ENCODE results near the gene EGFL7.

The EGFL7 gene

DNA sequence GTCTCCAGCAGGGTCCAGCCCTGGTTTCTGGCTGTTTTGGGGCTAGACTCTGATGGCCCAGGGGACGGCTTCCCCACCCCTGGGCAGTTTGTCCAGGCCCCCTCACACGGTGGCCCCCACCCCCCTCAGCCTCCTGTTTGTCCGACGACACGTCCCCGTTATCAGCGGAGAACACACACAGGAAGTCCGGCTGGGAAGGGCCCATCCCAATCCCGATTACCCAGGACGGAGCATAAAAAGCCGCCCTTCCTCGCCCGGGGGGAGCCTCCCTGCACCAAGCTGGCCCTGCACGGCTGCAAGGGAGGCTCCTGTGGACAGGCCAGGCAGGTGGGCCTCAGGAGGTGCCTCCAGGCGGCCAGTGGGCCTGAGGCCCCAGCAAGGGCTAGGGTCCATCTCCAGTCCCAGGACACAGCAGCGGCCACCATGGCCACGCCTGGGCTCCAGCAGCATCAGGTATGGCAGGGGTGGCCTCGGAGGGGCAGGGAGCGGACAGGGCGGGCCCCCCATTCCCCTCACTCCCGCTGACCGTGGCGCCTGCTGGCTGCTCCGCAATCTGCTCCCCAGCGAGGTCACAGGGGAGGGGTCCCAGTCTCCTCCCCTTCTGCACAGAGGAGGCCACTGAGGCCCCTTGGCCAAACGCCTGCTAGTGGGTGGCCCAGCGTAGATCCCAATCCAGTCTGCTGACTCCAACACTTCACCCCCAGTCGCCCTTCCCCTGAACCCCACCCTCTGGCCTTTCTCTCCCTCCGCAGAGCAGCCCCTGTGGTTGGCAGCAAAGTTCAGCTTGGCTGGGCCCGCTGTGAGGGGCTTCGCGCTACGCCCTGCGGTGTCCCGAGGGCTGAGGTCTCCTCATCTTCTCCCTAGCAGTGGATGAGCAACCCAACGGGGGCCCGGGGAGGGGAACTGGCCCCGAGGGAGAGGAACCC lies at the start of gene EGFL7:
Gene EGFL7, plus strand, starts transcription at position 261 of the 926 bp plus-strand sequence. CDS start 5,367 bp downstream, outside the sequence.
- DNase-seq (ENCODE audit: low read depth in 2 of 2): no peak

DNA sequence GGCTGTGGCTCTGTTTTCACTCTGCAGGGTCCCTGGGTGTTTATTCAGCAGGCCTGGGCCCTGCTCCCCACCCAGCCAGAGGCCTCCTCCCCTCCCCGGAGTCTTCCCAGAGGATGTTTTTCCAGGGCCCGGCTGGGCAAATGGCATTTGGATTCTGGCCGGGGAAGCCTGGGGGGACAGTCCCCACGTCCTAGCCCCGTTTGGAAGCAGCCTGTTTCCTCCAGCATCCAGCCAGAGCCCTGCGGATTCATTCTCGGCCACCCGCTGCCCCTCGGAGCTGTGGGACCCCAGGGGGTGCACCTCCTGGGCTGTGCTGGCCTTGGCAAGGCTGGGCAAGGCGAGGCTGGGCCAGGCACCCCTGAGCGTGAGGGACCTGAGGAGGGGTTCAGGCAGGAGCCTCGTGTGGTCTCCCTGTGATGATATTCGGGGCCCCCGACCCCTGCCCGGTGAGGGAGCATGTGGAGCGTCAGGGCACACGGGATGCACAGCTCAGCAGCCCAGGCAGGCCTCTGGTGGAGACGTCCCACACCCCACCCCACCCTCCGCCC lies 48.8 kb upstream of the EGFL7 start:
- DNase-seq (ENCODE audit: low read depth in 2 of 2): no peak

DNA sequence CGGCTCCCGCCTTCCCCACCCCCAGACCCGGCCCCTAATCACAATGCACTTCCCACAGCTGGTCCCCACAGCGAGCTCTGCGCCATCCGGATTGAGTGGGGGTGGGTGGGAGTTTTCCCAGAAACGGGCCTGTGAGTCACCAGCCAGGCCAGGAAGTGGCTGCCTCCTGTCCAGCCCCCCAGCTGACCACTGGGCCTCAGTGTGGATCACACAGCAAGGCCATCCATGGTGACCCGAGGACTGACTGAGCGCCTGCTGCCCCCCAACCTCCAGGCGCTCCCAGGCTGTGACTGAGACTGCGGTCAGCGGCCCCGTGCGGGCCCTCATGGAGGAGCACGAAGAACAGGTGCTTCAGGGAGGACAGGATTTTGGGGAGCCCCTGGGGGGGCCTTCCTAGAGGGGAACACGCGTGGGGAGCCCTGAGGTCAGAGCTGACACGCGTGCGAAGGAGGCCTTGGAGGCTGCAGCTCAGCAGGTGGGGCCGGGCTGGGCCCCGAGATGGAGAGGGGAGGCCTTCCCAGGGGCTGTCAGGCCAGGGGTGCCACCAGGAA lies 48.3 kb upstream of the EGFL7 start:
- no peak for DNase-seq (ENCODE audit: low read depth in 2 of 2)

DNA sequence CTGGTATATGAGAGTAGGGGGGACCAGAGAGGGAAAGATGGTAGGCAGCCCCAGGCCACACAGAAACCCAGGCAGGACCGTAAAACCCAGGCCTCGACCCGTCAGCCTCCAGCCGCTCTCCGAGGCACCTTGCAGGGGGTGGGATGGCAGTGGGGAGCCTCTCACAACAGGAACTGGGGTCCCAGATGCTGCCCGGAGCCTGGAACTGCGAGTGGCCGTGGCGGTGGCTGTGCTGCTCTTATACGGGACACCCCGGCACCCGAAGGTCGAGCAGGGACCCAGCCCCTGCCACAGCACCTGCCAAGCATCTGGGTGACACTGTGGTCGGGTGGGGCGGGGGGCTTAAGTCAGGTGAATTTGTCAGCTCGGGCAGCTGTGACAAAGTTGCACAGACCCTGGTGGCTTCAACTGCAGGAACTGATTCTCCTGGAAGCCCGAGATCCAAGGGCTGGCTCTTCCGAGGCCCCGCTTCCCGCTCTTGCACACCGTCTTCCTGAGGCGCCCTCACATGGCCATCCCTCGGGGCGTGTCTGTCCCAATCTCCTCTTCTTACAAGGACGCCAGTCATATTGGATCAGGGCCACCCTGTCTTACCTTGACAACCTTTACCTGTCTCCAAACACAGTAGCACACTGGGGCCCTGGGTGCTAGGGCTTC lies 47.6 kb upstream of the EGFL7 start:
- no peak for DNase-seq (ENCODE audit: low read depth in 2 of 2)

DNA sequence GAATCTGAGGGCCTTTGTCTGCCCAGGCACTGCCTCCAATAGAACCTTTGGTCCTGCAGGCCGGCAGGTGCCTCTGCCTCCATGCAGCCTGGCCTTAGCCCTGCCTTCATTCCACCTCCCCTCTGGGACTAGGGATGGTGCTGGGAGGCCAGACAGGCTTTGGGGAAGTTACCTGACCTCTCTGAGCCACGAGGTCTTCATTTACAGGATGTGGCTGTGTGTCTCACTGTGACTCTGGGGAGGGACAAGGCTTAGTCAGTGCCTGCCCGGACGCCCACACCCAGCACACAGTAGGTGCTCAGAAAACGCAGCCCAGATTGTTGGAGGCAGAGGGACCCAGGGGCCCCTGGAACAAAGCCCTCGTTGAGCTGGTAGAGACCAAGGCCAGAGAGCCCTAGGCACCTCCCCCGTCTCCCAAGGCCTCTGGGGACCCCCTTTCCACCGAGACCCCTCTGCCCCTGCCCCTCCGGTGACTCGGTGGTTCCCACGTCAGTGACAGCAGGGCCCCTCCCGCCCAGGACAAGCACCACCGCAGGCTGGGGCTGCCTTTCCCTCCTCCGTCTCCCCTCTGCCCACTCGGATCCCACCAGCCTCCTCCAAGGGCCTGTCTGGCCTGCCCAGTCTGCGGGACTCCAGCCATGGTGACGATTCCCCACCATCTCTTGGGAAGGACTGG lies 46.9 kb upstream of the EGFL7 start:
- no peak for DNase-seq (ENCODE audit: low read depth in 2 of 2)

DNA sequence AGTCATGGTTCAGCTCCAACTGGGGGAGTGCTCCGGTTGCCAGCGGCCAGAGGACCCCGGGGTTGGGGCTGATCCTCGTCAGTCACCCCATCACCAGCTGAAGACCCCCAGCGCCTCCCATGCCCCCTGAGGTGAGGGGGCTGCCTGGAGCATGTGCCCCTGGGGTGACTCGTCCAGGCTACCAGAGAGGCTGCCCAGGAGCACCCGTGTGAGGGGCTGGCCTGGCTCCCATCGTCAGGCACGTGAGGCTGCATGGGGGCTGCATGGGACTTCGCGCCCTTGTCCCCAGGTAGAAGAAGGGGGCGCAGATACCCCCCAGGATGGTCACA lies 46.4 kb upstream of the EGFL7 start:
- no peak for DNase-seq (ENCODE audit: low read depth in 2 of 2)

DNA sequence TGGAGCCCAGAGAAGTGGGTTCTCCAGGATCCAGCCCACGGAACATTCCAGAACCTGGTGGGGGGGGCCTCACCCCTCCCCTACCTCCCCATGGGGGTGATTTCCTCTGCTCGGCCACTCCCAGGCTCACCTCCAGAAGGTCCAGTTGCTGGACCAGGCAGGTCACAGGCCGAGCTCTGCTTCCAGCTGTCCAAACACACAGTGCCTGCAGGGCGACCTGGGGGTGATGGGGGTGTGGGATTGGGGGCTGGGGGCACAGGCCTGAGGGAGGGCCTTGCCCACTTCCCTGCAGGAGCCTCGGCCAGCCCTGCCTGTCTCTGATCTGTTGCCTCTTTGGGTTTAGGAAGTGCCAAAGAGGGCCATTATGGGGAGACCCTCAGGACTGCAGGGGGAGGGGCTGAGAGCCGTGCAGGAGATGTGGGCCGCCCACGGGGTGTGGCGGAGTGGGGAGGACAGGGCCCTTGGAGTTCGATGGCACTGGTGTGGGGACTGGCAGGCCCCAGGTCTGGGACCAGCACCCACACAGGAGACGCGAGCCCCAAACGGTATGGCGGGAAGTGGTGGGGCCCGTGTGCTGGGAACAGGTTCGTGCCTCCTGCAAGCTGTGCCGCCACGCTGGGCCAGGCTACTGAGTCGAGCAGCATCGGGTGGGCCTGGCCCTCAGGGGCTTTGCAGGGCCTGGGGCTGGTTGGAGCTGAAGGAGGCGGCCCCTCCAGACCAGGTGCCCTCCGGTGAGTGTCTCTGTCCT lies 45.6 kb upstream of the EGFL7 start:
- DNase-seq (ENCODE audit: low read depth in 2 of 2): no peak

DNA sequence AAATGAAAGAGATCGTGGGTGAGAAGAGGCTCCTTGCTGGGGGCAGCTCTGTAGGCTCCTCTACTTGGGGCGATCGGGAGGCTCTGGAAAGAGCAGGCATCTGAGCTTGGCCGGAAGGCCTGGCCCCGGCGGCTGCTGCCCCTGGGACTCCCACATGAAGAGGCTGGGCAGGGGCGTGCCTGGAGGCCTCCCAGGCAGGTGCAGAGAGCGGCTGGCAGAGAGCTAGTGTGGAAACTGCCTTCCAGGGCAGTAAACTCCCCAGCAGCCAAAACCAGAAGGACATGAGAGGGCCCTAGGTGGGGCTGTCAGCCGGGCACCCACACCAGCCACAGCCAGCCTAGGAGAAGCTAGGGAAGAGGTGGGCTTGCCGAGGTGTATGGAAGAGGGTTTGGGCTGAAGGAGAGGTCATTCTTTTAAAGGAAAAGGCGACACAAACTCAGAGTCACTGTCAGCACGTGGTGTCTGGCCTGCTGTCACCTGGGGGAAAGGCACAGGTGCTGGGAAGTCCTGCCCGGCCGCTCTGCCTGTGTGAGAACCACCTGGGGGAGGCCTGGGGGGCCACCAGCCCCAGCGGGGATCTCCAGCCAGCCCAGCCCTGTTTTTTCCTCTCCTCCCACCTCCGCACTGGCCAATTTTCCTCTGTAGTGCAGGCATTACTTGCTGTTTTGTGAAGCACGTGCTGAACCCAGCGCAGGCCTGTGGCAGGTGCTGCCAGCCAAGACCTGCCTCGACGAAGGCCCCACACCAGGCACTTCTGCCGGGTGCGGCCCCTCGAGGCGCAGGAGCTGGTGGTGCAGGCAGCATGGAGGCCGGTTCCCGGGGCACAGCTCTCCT lies 44.8 kb upstream of the EGFL7 start:
- no peak for DNase-seq (ENCODE audit: low read depth in 2 of 2)

DNA sequence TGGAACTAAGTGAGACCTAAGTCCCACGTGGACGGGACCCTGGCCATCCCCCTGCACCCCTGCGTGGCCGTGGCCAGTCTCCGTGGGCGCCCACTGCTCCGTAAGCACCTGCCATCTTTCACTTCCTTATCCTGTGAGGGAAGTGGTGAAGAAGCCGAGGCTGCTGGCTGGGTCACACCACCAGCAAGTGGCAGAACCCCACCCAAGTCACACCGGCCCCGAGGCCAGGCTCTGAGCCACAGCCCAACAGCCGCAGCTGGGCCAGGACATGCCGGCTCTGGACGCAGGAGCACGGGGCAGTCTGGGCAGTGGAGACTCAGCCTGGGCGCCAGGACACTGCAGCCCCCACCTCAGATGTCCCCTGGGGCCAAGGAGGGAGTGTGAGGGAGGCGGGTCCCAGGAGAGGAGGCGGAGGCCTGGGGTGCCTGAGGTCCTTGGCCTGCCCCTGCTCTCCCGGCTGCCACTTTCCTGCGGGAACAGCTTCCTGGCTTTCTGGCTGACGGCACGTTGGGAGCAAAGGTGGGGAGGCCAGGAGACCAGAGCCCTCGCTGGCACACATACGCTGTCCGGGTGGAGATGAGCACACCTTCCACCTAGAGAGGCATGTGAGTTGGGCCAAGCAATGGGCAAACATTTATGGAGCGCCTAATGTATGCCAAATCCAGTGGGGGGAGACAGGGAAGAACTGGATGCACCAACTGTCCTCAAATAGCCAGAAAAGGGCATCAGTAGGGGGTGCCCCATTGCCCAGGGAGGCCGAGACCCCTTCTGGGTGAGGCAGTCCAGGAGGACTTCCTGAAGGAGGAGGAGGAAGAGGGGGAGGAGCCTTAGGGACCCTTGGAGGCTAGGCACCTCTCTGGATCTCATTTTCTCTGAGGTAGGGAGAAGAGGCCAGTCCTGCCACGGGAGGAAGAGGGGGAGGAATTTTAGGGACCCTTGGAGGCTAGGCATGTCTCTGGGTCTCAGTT lies 43.9 kb upstream of the EGFL7 start:
- no peak for DNase-seq (ENCODE audit: low read depth in 2 of 2)

DNA sequence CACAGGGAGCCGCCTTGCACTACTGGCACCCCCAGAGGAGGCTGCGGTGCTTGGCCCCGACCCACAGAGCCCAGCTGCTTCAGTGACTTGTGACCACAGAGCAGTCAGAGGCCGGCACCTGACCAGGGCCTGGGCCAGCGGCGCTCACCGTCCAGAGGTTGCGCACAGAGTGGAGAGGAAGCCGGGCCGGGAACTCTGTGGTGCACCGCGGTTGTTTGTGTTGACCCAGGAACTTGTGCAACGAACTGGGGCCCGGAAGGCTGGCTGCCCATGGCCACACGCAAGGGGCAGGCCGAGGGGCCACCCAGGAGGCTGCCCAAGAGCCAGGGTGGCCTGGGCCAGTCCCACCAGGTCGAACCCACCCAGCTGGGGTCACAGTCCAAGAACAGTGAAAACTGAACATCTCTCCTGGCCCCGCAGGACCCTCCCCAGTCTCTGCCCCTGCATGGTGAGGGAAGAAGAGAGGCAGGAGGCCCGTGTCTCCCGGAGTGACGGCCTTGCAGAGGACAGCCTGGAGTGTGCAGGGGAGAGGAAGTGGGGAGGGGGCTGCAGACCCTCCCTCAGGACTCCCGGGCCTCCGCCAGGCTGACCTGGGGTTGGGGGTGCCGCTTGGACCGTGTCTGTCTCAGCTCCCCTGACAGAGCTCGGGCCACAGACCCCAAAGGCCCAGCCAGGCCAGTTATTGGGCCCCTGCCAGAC lies 42.8 kb upstream of the EGFL7 start:
- no peak for DNase-seq (ENCODE audit: low read depth in 2 of 2)

DNA sequence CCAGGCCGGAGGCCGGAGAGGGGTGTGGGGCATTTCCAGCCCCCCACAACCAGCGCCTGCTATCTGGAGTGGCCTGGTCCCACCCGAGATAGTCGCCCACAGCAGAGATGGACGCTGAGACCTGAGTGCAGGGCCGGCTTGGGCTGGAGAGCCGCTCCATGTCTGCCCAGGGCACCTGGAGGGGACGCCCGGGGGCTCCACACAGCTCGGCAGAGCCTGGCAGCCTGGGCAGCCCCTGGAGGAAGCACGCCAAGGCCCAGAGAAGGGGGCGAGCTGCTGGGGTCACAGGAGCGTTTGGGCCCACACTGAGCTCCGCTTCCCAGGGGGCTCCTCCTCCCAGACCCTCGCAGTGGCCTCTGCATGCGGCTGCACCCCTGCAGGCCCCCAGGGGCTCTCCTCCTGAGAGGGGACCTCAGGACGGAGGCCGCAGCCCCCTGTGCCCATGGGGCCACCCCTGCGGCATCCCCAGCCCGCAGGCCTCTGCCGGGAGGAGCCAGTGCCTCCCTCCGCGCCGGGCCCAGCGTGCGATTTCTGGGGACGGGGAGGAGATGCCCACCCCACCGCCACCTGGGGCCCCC lies 42.2 kb upstream of the EGFL7 start:
- DNase-seq (ENCODE audit: low read depth in 2 of 2): no peak

DNA sequence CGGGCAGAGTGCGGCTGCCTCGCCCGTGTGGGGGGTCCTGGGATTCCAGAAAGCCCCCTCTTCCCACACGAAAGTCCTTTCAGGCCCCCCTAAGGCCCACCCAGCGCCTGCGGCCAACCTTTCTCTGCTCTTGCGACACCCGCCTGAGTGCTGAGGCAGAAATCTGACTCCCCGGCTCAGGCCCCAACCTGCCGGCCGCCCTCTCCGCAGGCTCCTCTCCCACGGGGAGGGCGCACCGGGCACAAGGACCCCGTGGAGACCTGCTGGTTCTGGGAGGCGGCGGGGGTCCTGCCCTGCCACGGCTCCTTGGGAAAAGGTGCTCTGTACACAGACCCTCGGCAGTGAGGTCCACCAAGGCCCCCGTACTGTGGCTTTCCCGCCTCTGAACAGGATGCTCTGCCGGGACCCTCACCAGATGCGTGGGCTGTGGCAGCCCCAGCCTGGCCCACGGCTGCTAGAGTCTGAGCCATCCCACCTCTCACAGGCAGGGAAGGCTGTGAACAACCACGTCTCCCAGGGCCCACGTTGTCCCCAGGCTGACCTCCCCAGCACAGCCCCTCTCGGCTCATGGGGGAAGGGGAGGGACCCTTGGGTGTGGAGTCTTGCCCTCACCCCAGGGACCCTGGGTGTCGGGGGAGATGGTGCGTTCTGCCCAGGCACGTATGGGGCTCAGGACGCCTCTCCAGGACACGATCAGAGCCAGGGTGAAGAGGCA lies 41.5 kb upstream of the EGFL7 start:
- no peak for DNase-seq (ENCODE audit: low read depth in 2 of 2)

DNA sequence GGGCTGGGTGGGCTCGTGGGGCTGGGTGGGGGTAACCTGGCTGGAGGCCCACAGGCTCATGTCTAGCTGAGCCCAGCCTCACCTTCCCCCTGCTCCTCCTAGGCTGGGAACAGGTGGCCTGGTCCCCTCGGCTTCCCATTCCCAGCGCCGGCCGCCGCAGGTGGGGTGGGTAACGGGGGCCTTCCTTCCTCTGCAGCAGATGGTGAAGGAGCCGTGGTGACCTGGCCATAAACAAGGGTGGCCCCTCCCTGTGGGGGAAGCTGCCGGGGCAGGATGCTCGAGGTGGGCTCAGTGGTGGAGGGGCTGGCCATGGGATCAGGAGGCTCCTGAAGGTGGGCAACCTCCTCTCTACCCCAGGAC lies 41.0 kb upstream of the EGFL7 start:
- DNase-seq (ENCODE audit: low read depth in 2 of 2): no peak

DNA sequence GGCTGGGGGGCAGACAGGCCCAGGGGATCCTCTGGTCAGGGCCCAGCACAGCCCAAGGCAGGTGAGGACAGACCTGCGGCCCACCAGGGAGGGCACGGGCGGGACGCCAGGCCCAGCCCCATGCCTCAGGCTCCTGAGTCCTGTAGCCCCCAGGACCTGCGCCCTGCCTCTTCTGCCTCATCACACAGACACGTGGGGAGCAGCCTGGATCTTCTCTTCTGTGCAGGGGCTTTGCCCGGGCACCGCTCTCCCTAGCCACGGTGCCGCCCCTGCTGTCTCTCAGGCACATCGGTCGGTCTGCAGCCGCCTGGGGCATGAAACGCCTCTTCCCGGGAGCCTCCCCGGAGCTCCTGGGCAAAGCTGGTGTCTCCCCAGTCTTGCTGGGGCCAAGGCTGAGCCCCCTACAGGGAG lies 40.2 kb upstream of the EGFL7 start:
- DNase-seq (ENCODE audit: low read depth in 2 of 2): no peak

DNA sequence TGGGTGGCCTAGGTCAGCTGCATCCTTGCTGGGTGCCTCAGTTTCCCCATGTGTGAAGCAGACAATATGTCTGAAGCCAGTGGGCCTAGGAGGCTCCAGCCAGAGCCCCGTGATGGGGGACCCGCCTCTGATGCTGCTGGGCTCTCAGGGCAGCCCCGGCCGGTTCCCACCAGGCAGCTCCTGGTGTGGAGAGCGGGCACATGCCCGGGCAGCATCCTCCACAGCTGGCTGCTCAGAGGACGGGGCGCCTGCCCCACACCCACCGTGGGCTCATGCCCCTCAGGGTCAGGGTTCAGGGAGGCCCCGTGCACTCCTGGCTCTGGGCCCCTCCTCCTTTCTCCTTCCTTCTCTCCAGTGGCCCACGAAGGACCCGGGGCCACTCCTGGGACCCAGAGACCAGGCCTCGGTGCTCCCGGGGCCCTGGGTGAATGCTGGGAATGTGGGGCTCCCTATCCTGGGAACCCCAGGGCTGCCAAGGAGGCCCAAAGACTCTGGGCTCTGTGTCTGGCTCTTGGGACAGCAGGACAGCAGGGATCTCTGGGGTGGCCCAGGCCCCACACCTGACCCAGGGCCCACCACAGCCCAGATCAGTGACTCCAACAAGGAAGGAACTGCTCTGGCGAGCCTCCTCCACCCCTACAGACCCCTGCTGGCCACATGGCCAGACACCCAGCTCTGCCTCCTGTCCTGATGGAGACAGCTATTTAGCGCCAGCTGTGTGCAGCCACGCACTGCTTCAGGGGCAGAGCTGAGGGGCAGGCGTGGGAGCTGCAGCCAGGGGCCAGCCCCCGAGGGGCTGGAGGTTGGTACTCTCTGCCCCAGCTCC lies 39.5 kb upstream of the EGFL7 start:
- DNase-seq (ENCODE audit: low read depth in 2 of 2): no peak

DNA sequence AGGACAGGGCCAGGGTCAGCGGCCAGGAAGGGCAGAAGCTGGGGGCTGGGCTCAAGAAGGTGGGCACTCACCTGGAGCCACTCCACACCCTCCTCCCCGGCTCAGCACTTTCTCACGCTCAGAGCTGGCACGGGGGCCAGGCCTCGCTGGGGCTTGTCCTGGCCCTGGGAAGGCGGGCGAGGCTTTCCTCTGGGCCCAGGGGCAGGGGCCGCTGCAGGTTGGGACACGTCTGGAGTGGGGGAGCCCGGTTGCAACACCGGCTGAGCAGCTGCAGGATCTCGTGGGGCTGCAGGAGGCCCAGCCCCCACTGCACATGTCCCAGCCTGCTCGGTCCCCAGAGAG lies 38.9 kb upstream of the EGFL7 start:
- DNase-seq (ENCODE audit: low read depth in 2 of 2): no peak
